Nephron (organoid): Measurements from ENCODE around the gene RAB33B.
"Not testable (repeated sequence)": the region's sequence is repeated elsewhere in the genome, so short reads cannot be mapped to it uniquely, and the experiment has no call there.

Experiments
- H3K27ac Mint-ChIP-seq, 3 experiments: 2 replicates each; pipeline ENCODE4 v1.8.0; 2020; ENCODE audit warnings: mixed read lengths in 3 of 3, mild to moderate bottlenecking in 2 of 3, moderate library complexity in 1 of 3
- H3K27me3 Mint-ChIP-seq: 2 replicates; pipeline ENCODE4 v1.8.0; 2021; ENCODE audit warnings: low read depth, mild to moderate bottlenecking, moderate library complexity, mixed read lengths
- H3K36me3 Mint-ChIP-seq: 2 replicates; pipeline ENCODE4 v1.8.0; 2020; ENCODE audit warnings: low read depth, mixed read lengths
- H3K4me1 Mint-ChIP-seq: 2 replicates; pipeline ENCODE4 v1.8.0; 2020; ENCODE audit warnings: mixed read lengths
- H3K4me3 Mint-ChIP-seq, 3 experiments: 2 replicates each; pipeline ENCODE4 v1.8.0; 2020; ENCODE audit warnings: mild to moderate bottlenecking in 3 of 3, mixed read lengths in 3 of 3, moderate library complexity in 2 of 3
- H3K9me3 Mint-ChIP-seq: 2 replicates; pipeline ENCODE4 v1.8.0; 2020; ENCODE audit warnings: mixed read lengths
- TF ChIP-seq, protein P1 (sequence below), 3 experiments: fragments of 200-600 bp; sonication (generic); IDR thresholded peaks; one replicate each; pipeline ENCODE4 v1.5.0; 2021; ENCODE audit warnings: antibody characterized with exemption in 3 of 3; ENCODE audit not compliant: unreplicated experiment in 3 of 3

Gene RAB33B

DNA sequence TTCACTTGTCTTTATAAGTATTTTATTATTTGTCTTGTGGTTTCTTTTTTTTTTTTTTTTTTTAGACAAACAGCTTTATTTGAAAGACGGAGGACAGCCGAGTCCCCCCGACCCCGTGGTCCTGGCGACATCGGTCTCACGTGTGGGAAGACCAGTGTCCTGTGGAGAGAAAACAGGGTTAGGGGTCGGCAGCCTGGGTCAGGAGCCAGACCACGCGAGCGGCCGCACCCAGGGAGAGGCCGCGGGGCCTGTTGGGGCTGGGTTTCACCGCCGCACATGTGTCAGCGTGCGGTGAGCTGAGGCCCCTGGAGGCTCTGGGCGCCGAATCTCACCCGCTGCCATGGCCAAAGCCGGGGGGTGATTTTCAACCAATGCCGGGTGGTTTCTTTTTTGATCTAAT lies 17.8 kb upstream of the RAB33B start:
- Mint-ChIP-seq H3K36me3 (peaks cover 94% of the 10 kb centered on the region), H3K9me3 (peaks cover 75% of the 10 kb centered on the region), H3K27ac (no peak overlapping the region), H3K4me1 (no peaks in the 10 kb centered on the region), H3K4me3 (no peak overlapping the region), H3K27me3 (no peaks in the 10 kb centered on the region)
- TF ChIP-seq, protein P1, sequence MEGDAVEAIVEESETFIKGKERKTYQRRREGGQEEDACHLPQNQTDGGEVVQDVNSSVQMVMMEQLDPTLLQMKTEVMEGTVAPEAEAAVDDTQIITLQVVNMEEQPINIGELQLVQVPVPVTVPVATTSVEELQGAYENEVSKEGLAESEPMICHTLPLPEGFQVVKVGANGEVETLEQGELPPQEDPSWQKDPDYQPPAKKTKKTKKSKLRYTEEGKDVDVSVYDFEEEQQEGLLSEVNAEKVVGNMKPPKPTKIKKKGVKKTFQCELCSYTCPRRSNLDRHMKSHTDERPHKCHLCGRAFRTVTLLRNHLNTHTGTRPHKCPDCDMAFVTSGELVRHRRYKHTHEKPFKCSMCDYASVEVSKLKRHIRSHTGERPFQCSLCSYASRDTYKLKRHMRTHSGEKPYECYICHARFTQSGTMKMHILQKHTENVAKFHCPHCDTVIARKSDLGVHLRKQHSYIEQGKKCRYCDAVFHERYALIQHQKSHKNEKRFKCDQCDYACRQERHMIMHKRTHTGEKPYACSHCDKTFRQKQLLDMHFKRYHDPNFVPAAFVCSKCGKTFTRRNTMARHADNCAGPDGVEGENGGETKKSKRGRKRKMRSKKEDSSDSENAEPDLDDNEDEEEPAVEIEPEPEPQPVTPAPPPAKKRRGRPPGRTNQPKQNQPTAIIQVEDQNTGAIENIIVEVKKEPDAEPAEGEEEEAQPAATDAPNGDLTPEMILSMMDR (IDR thresholded peaks at IDR 0.05; ENCODE audit: unreplicated experiment in 3 of 3): no peak

DNA sequence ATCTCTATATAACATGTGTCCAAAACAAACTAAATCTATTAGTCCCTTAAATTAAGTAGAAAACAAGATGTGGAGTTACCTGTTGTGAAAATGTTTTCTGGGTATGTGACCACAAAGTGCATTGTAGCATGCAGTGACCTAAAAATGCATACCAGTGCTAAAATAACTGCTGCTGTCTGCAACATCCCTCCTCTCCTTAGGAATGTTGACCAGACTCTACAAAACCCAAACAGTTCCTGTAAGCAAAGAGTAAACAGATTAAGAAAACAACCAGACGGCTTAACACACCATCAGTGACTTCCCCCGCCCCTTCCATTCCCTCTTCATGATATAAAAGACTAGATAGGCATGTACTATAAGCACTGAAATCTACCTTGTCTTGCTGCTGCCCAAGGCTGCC lies 15.8 kb upstream of the RAB33B start:
- Mint-ChIP-seq H3K4me3 (no peak overlapping the region), H3K4me1 (no peaks in the 10 kb centered on the region), H3K27me3 (no peaks in the 10 kb centered on the region), H3K9me3 (peaks cover 66% of the 10 kb centered on the region), H3K27ac (no peak overlapping the region), H3K36me3 (peaks cover 87% of the 10 kb centered on the region)
- TF ChIP-seq, protein P1 (IDR thresholded peaks at IDR 0.05; ENCODE audit: unreplicated experiment in 3 of 3): no peak

DNA sequence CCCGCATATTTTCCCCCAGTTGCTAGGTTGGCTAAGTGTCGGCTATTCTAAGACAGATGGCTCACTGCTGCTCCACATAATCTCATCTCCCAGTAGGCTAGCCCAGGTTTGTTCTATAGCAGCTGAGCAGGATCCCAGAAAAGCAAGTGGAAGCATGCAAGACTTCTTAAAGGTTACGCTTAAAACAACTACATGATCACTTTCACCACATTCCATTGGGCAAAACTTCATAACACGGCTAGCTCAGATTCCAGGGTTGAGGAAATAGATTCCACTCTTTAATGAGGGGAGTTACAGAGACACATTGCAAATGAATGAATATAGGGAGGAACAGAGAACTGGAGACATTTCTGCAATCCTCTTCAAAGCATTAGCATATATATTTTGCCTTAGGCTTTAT lies 12.9 kb upstream of the RAB33B start:
- Mint-ChIP-seq H3K27ac (no peak overlapping the region), H3K27me3 (no peaks in the 10 kb centered on the region), H3K4me1 (no peaks in the 10 kb centered on the region), H3K9me3 (peaks cover 68% of the 10 kb centered on the region), H3K4me3 (no peak overlapping the region), H3K36me3 (peaks cover 83% of the 10 kb centered on the region)
- TF ChIP-seq, protein P1 (IDR thresholded peaks at IDR 0.05; ENCODE audit: unreplicated experiment in 3 of 3): no peak

DNA sequence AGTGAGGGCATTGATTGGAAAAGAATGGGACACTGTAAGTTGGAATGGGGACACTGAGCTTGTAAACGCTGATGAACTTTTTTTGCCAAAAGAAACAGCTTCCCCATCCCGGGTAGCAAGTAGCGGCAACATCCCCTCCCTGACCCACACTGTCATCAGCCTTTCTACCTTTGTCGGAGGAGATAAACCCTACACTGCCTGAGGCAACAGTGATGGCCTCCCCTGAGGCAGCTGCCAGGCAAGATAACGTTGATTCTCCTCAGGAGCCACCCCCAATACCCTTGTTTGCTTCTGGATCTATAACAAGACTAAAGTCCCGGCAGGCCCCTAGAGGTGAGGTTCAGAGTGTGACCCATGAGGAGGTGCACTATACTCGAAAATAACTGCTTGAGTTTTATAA lies 10.3 kb upstream of the RAB33B start:
- TF ChIP-seq, protein P1 (IDR thresholded peaks at IDR 0.05; ENCODE audit: unreplicated experiment in 3 of 3): no peak
- Mint-ChIP-seq H3K4me1 (no peaks in the 10 kb centered on the region), H3K36me3 (peaks cover 78% of the 10 kb centered on the region), H3K9me3 (peaks cover 58% of the 10 kb centered on the region), H3K27ac (no peak overlapping the region), H3K4me3 (no peak overlapping the region), H3K27me3 (no peaks in the 10 kb centered on the region)

DNA sequence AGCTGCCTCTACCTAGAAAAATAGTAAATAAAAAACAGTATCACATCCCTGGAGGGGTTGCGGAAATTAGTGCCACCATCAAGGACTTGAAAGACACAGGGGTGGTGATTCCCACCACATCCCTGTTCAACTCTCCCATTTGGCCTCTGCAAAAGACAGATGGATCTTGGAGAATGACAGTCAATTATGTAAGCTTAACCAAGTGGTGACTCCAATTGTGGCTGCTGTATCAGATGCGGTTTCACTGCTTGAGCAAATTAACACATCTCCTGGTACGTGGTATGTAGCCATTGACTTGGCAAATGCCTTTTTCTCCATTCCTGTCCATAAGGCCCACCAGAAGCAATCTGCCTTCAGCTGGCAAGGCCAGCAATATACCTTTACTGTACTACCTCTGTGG lies 9.0 kb upstream of the RAB33B start:
- H3K4me1 Mint-ChIP-seq: not testable (repeated sequence)
- H3K9me3 Mint-ChIP-seq: peaks cover 55% of the 10 kb centered on the region

DNA sequence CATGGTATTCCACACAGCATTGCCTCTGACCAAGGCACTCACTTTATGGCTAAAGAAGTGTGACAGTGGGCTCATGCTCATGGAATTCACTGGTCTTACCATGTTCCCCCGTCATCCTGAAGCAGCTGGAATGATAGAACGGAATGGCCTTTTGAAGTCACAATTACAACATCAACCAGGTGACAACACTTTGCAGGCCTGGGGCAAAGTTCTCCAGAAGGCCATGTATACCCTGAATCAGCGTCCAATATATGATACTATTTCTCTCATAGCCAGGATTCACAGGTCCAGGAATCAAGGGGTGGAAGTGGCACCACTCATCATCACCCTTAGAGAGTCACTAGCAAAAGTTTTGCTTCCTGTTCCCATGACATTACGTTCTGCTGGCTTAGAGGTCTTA lies 6.8 kb upstream of the RAB33B start:
- not testable (repeated sequence) for H3K27me3 Mint-ChIP-seq, H3K27ac Mint-ChIP-seq, H3K4me1 Mint-ChIP-seq, H3K4me3 Mint-ChIP-seq
- Mint-ChIP-seq H3K9me3 (peaks cover 42% of the 10 kb centered on the region), H3K36me3 (peaks cover 71% of the 10 kb centered on the region)

More for the DNA sequence above, 9.0 kb upstream of the RAB33B start:
- not testable (repeated sequence) for H3K4me3 Mint-ChIP-seq, H3K27me3 Mint-ChIP-seq, H3K27ac Mint-ChIP-seq
- peaks cover 79% of the 10 kb centered on the region for H3K36me3 Mint-ChIP-seq

DNA sequence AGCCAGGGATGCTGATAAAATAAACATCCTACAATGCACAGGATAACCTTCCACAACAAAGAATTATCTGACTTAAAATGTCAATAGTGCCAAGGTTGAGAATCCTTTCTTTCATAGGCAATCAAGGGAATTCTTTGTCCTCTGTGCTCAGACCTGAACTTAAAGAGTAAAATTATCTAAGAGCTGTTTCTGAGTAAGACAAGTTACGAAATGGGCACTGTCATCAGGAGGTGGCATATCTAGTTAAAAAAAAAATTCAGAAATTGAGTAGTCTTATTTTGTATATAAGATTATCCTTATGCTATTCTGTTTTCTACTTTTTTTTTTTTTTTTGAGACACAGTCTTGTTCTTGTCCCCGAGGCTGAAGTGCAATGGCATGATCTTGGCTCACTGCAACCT lies 3.3 kb upstream of the RAB33B start:
- Mint-ChIP-seq H3K27me3 (no peaks in the 10 kb centered on the region), H3K36me3 (peaks cover 53% of the 10 kb centered on the region), H3K4me3 (no peak overlapping the region), H3K4me1 (peaks cover 32% of the 10 kb centered on the region), H3K27ac (no peak overlapping the region), H3K9me3 (peaks cover 22% of the 10 kb centered on the region)
- TF ChIP-seq, protein P1 (IDR thresholded peaks at IDR 0.05; ENCODE audit: unreplicated experiment in 3 of 3): no peak
